Measurements from ENCODE around the gene C11orf97.

Gene C11orf97

GRCh38 chr11:94519478-94520084, 7.3 kb downstream of the C11orf97 start:
- Histone ChIP-seq H2AFZ (ENCODE audit: low read depth) (no peak overlapping the region), H3K27ac (no peak overlapping the region), H3K4me3 (IDR thresholded peaks at IDR 0.05; ENCODE audit: insufficient read depth, low read depth, low read length) (no peak overlapping the region), H3K36me3 (ENCODE audit: insufficient read depth) (no peaks in the 10 kb centered on the region), H4K20me1 (ENCODE audit: insufficient read depth) (no peaks in the 10 kb centered on the region), H3K79me2 (ENCODE audit: insufficient read depth, low read depth) (no peaks in the 10 kb centered on the region), H3K4me2 (no peak overlapping the region), H3K4me1 (ENCODE audit: low read depth, poor library complexity, severe bottlenecking) (peaks cover 8% of the 10 kb centered on the region), H3K27me3 (ENCODE audit: insufficient read depth, low read depth) (no peaks in the 10 kb centered on the region), H3K9ac (no peak overlapping the region)
- TF ChIP-seq CTCF (conservative IDR thresholded peaks at IDR 0.05; ENCODE audit: low read depth, low read length) = peak; percentile 63

GRCh38 chr11:94521684-94522083, 9.4 kb downstream of the C11orf97 start:
- no peak overlapping the region for H3K27ac ChIP-seq
- no peak for TF ChIP-seq CTCF (conservative IDR thresholded peaks at IDR 0.05; ENCODE audit: low read depth, low read length)
- H2AFZ ChIP-seq (ENCODE audit: low read depth) = no peak overlapping the region
- no peaks in the 10 kb centered on the region for H3K36me3 ChIP-seq (ENCODE audit: insufficient read depth)
- H3K4me1 ChIP-seq (ENCODE audit: low read depth, poor library complexity, severe bottlenecking) = peaks cover 11% of the 10 kb centered on the region
- no peak overlapping the region for H3K4me2 ChIP-seq
- no peak overlapping the region for H3K4me3 ChIP-seq (IDR thresholded peaks at IDR 0.05; ENCODE audit: insufficient read depth, low read depth, low read length)
- H3K27me3 ChIP-seq (ENCODE audit: insufficient read depth, low read depth) = no peaks in the 10 kb centered on the region
- H3K79me2 ChIP-seq (ENCODE audit: insufficient read depth, low read depth) = no peaks in the 10 kb centered on the region
- no peaks in the 10 kb centered on the region for H4K20me1 ChIP-seq (ENCODE audit: insufficient read depth)
- H3K9ac ChIP-seq = no peak overlapping the region

- TF ChIP-seq CTCF (conservative IDR thresholded peaks at IDR 0.05; ENCODE audit: low read depth, low read length) = no peak
- Histone ChIP-seq H4K20me1 (ENCODE audit: insufficient read depth) (no peaks in the 10 kb centered on the region), H3K27me3 (ENCODE audit: insufficient read depth, low read depth) (no peaks in the 10 kb centered on the region), H3K79me2 (ENCODE audit: insufficient read depth, low read depth) (no peaks in the 10 kb centered on the region), H3K4me1 (ENCODE audit: low read depth, poor library complexity, severe bottlenecking) (peaks cover 11% of the 10 kb centered on the region), H3K36me3 (ENCODE audit: insufficient read depth) (no peaks in the 10 kb centered on the region), H3K27ac (no peak overlapping the region), H3K9ac (no peak overlapping the region), H3K4me2 (no peak overlapping the region), H3K4me3 (IDR thresholded peaks at IDR 0.05; ENCODE audit: insufficient read depth, low read depth, low read length) (no peak overlapping the region), H2AFZ (ENCODE audit: low read depth) (no peak overlapping the region)
Observed at GRCh38 chr11:94524341-94524740, 12.1 kb downstream of the C11orf97 start.

GRCh38 chr11:94525546-94526324, 13.5 kb downstream of the C11orf97 start:
- TF ChIP-seq CTCF (conservative IDR thresholded peaks at IDR 0.05; ENCODE audit: low read depth, low read length) = no peak
- H2AFZ ChIP-seq (ENCODE audit: low read depth) = no peak overlapping the region
- H3K9ac ChIP-seq = no peak overlapping the region
- H4K20me1 ChIP-seq (ENCODE audit: insufficient read depth) = no peaks in the 10 kb centered on the region
- no peaks in the 10 kb centered on the region for H3K79me2 ChIP-seq (ENCODE audit: insufficient read depth, low read depth)
- H3K27ac ChIP-seq = no peak overlapping the region
- H3K27me3 ChIP-seq (ENCODE audit: insufficient read depth, low read depth) = no peaks in the 10 kb centered on the region
- H3K4me1 ChIP-seq (ENCODE audit: low read depth, poor library complexity, severe bottlenecking) = peaks cover 11% of the 10 kb centered on the region
- H3K4me2 ChIP-seq = no peak overlapping the region
- H3K36me3 ChIP-seq (ENCODE audit: insufficient read depth) = no peaks in the 10 kb centered on the region
- H3K4me3 ChIP-seq (IDR thresholded peaks at IDR 0.05; ENCODE audit: insufficient read depth, low read depth, low read length) = no peak overlapping the region
